Vagina (tissue), 2 donors: ENCODE results near the gene NUP54.

Source experiments
- CTCF ChIP-seq, 3 experiments: fragments of 450-650 bp in 2 of 3; fragments of 200-600 bp in 1 of 3; sonication (generic) in 1 of 3; IDR thresholded peaks; one replicate each; pipeline ENCODE4 v1.5.1; 2017 to 2019; ENCODE audit warnings: antibody characterized with exemption in 3 of 3, mild to moderate bottlenecking in 2 of 3, moderate library complexity in 2 of 3
- POLR2A ChIP-seq, 2 donors: fragments of 450-650 bp; IDR thresholded peaks; one replicate each; pipeline ENCODE4 v1.6.1; 2017; ENCODE audit warnings: antibody characterized with exemption in 2 of 2, mild to moderate bottlenecking in 2 of 2, moderate library complexity in 2 of 2

DNA sequence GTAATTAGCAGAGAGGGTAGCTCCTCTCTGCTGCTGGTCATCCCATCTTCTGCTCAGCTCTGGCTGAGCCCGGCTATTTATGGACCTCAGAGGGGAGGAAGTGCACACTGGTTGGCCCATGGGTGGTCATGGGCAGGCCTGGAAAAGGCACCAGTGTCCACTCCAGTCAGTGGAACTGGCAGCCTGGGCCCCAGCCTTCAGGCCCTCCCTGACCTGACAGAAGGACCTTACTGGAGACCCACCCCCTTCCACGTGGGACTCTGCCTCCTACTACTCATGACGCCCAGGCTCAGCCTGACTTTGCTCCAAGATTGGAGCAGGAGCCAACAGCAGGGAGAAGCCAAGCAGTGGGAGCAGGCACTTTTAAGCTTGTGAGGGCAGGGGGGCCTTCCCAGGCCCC is 81.7 kb downstream of the NUP54 start:
- TF ChIP-seq CTCF (IDR thresholded peaks at IDR 0.05) (no peak), POLR2A (IDR thresholded peaks at IDR 0.05) (no peak)
